GM23248 (cell line): Measurements from ENCODE around the gene NR2F2. TPM values are rescaled to one million over a fixed set of nuclear protein-coding genes. Genes with fewer than 3 reads are reported as not detected.

ENCODE experiments used
- DNase-seq: peaks from one replicate; pipeline ENCODE4 v3.0.0-alpha.2; 2015
- H2AFZ ChIP-seq: fragments of 200-600 bp; sonication (generic); 2 replicates; pipeline ENCODE4 v1.6.1; 2016; ENCODE audit warnings: antibody characterized with exemption
- H3F3A ChIP-seq: fragments of 200-600 bp; sonication (generic); 2 replicates; pipeline ENCODE4 v1.6.1; 2016; ENCODE audit warnings: mild to moderate bottlenecking, antibody characterized with exemption, mixed run types; ENCODE audit not compliant: insufficient read depth
- H3K27ac ChIP-seq: fragments of 200-600 bp; sonication (generic); 2 replicates; pipeline ENCODE4 v1.5.1; 2016; ENCODE audit warnings: mild to moderate bottlenecking
- H3K27me3 ChIP-seq: fragments of 200-600 bp; sonication (generic); replicated peaks from 2 replicates; pipeline ENCODE4 v1.6.1; 2016; ENCODE audit warnings: mild to moderate bottlenecking; ENCODE audit not compliant: insufficient read depth
- H3K36me3 ChIP-seq: fragments of 200-600 bp; sonication (generic); 2 replicates; pipeline ENCODE4 v1.6.1; 2016; ENCODE audit warnings: low read depth, mild to moderate bottlenecking
- H3K4me1 ChIP-seq: fragments of 200-600 bp; sonication (generic); 2 replicates; pipeline ENCODE4 v1.6.1; 2016; ENCODE audit warnings: mild to moderate bottlenecking; ENCODE audit not compliant: insufficient read depth
- H3K4me2 ChIP-seq: fragments of 200-600 bp; sonication (generic); one replicate; pipeline ENCODE4 v1.6.1; 2016; ENCODE audit warnings: mild to moderate bottlenecking; ENCODE audit not compliant: unreplicated experiment
- H3K4me3 ChIP-seq: fragments of 200-600 bp; sonication (generic); 2 replicates; pipeline ENCODE4 v1.5.1; 2016; ENCODE audit warnings: mild to moderate bottlenecking
- H3K79me2 ChIP-seq: fragments of 200-600 bp; sonication (generic); 2 replicates; pipeline ENCODE4 v1.6.1; 2016; ENCODE audit warnings: mild to moderate bottlenecking; ENCODE audit not compliant: insufficient read depth
- H3K9ac ChIP-seq: fragments of 200-600 bp; sonication (generic); 2 replicates; pipeline ENCODE4 v1.6.1; 2016; ENCODE audit warnings: mild to moderate bottlenecking
- H3K9me2 ChIP-seq: fragments of 200-600 bp; sonication (generic); 2 replicates; pipeline ENCODE4 v1.6.1; 2016; ENCODE audit warnings: mixed run types, mild to moderate bottlenecking, moderate library complexity; ENCODE audit not compliant: insufficient read depth
- H3K9me3 ChIP-seq: fragments of 200-600 bp; sonication (generic); one replicate; pipeline ENCODE4 v1.6.1; 2017; ENCODE audit warnings: low read depth
- H4K20me1 ChIP-seq: fragments of 200-600 bp; sonication (generic); 2 replicates; pipeline ENCODE4 v1.6.0; 2016; ENCODE audit not compliant: insufficient read depth
- EZH2 ChIP-seq: fragments of 200-600 bp; sonication (generic); IDR thresholded peaks from 2 replicates; pipeline ENCODE4 v1.6.1; 2018; ENCODE audit warnings: antibody characterized with exemption, mild to moderate bottlenecking; ENCODE audit not compliant: insufficient read depth, poor library complexity, severe bottlenecking
- EZH2phosphoT487 ChIP-seq: fragments of 200-600 bp; sonication (generic); IDR thresholded peaks from 2 replicates; pipeline ENCODE4 v1.6.1; 2018; ENCODE audit warnings: antibody characterized with exemption, moderate library complexity, mild to moderate bottlenecking, low read depth; ENCODE audit not compliant: insufficient read depth
- WGBS, 2 experiments: methylation state at CpG; one replicate each; pipeline ENCODE4 v1.1.6; 2015 to 2017; ENCODE audit warnings: low lambda C conversion rate in 2 of 2, low coverage in 1 of 2; ENCODE audit errors: missing lambda C conversion rate in 2 of 2; 5-methylcytosine and 5-hydroxymethylcytosine counted together
- in situ Hi-C: fragments of 300-500 bp; cut with MboI; formaldehyde crosslinking; loops from 2 replicates; pipeline ENCODE4 v1.15.0; 2020
- microRNA counts: library from miRNA; unstranded; fragments of <30 nt; microRNA quantifications from one replicate; lab custom pipeline; 2016
- polyA plus RNA-seq: library from polyadenylated mRNA; unstranded; fragments of >200 nt; fragmentation: Nextera tagmentation; extraction: Ambion mirVana; gene quantifications from 2 replicates; pipeline ENCODE4 v1.2.1, GENCODE V29; 2016
- total RNA-seq: library from RNA; depleted of rRNA; stranded (reverse); fragments of >200 nt; shearing (Covaris generic); gene quantifications from 2 replicates; pipeline ENCODE4 v1.2.3, GENCODE V29; 2014

Gene NR2F2
- total and polyA plus RNA-seq, 2 experiments from 2014 or later: 5.9 to 23.8 TPM

DNA sequence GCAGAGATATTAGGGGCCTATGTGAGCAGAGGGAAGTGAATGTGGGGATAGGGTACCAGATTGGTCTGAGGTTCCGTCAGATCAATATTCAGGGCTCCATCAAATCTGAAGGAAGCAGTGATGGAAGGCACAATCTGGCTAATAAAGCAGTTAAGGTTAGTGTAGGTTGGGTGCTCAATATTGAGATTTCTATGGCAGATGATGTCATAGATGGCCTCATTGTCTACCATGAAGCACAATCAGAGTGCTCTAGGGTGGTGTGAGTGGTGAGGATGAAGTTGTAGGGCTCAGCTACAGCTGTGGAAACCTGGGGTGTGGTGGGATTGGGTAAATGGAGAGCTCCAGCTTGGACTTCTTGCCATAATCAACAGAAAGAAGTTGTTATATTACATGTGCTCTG lies 58.2 kb downstream of the NR2F2 start:
- Histone ChIP-seq H3F3A (no peaks in the 10 kb centered on the region; the same call in 1 of the 2 replicates), H2AFZ (no peak overlapping the region), H3K9me3 (no peaks in the 10 kb centered on the region), H3K9ac (no peak overlapping the region), H3K4me1 (peaks cover 8% of the 10 kb centered on the region), H3K4me3 (no peak overlapping the region), H3K27ac (no peak overlapping the region), H4K20me1 (no peaks in the 10 kb centered on the region), H3K4me2 (no peak overlapping the region), H3K79me2 (no peaks in the 10 kb centered on the region), H3K27me3 (no peaks in the 10 kb centered on the region), H3K9me2 (no peaks in the 10 kb centered on the region), H3K36me3 (no peaks in the 10 kb centered on the region)
- no peak for DNase-seq
- WGBS, 2 experiments: 75 to 90% methylated on average over 1 of the region's 1 CpG
- in situ Hi-C loops: no loop called here
- TF ChIP-seq EZH2 (no peak), EZH2phosphoT487 (no peak)

MicroRNAs encoded within 50 kb of the gene (microRNA counts, 767-probe panel; counts per million panel counts)
- microRNA hsa-miR-1469 (lab: Ali Mortazavi, UCI): 447 counts per million, percentile 86 among the panel's probes with 10 or more counts
